ENCODE measurements around the gene IL6R.
"Not testable (repeated sequence)": the region's sequence is repeated elsewhere in the genome, so short reads cannot be mapped to it uniquely, and the experiment has no call there.

Gene IL6R

DNA sequence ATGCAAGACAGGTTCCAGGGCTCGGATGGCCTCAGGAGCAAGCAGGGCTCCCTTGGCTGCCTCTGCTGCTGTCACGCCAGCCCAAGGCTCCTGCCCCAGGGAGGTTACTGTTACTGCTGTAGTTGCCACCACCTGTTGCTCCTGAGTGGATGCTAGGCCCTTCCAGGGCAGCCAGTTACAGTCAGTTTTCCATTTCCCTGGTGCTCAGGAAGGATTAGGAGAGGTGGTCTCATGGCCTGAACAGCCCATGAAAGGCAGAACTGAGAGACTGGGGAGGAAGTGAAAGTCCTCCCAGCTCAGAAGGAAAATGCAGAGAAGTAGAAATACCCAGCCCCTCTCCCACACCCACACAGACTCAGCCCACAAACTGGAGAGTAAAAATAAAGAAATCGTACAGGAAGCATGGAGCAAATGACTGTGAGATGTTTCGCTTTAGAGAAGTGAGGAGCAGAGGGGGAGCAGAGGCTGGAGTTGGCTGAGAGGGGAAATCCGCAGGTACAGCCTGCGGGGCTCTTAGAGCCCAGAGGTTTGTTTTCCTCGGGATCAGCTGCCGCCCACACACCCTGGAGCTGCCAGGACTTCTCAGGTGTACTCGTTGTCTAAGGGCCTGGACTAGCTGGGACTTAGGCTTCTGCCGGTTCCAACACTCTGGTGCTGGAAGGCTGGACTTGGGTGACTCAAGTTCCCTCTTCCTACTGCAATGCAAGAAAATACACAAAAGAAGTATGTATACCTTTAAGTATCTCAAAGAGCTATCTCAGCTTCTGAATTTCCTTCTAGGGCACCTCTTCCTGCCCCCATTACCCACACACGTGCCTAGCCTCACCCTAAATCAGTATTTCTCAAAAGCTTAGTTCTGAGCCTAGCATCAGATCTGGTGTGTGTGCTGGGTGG is 2.3 kb downstream of the IL6R start:
- no peak for DNase-seq

GRCh38 chr1:154408174-154408777 is 3.1 kb downstream of the IL6R start:
- no peak for DNase-seq

DNA sequence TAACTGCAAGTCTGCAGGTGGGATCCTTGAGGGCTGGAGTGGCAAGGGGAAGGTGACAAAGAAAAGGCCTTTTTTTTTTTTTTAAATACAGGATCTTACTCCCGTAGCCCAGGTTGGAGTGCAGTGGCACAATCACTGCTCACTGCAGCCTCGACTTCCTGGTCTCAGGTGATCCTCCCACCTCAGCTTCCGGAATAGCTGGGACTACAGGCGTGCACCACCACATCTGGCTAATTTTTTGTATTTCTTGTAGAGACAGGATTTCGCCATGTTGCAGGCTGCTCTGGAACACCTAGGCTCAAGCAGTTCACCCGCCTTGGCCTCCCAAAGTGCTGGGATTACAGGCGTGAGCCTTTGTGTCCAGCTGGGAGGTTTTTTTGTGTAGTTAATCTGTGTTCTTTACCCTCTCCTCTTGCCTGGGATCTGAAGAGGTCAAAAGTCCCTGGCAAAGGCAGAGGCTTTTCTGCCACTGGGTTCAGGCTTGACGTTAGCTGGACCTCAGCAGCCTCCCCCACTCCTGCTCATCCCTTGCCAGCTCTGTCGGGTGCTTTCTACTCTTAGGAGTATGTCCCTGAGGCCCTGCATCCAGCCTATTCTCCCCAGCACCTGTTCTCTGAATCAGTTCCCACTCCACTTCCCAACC is 5.2 kb downstream of the IL6R start:
- DNase-seq, result no peak

- no peak for DNase-seq
Observed at GRCh38 chr1:154411525-154411924, 6.4 kb downstream of the IL6R start.

DNA sequence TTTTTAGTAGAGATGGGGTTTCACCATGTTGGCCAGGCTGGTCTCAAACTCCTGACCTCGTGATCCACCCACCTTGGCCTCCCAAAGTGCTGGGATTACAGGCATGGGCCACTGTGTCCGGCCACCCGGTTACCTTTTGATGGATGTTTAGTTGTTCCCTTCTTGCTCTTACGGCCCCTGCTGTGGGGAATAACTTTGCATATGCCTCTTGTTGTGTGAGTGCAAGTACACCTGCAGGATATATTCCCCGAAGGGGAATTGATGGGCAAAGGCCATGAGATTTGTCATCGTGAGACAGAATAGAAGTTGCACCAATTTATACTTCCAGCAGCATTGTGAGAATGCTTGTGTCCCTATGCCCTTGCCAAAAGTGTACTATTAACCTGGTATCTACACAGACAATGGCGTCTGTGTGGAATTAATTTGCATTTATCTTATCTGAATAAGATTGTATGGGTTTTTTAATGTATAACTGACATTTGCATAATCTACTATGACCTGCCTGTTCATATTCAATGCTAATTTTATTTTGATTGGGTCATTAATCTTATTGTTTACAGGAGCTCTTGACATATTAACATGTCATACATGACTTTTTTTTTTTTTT is 8.1 kb downstream of the IL6R start:
- no peak for DNase-seq

- no peak for DNase-seq
Observed at GRCh38 chr1:154414606-154415005, 9.5 kb downstream of the IL6R start.

DNA sequence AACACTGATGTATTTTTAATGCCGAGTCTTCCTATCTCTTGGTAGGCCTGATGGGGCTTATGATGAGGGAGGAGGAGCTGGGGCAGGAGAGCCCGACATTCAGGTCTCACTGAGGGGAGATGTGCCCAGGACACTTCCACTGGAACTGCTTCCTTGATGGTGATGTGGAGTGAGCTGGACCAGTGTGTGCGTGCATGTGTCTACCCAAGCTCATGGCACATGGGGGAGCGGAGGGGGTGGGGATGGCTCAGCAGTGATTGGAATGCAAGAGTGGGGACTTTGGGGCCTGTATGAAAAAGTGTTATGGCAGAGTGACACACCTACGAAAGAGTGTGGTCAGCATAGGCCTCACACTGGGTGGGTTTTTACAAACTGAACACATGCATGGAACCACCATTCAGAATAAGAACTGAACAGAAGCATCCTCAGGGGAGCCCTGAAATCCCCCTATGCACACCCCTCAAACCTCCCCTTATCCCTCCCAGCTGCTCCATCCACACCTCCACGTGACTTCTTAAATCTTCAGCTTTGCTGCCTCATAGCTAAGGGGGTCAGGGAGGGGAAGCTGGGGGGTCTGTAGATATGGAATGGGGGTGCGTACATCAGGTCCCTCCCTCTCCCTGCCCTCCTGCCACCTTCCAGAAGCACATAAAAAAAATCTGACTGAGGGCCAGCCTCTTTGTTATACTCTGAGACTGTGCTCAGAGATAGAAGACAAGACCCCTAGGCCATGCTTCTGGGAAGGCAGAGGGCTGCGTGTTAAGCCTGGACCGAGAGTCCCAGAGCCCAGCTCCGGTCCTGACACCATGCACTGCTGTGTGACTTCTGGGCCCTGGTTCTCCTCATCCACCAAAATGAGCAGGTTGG is 11.6 kb downstream of the IL6R start:
- no peak for DNase-seq

- no peak for DNase-seq
Observed at GRCh38 chr1:154417338-154417608, 12.1 kb downstream of the IL6R start.

DNA sequence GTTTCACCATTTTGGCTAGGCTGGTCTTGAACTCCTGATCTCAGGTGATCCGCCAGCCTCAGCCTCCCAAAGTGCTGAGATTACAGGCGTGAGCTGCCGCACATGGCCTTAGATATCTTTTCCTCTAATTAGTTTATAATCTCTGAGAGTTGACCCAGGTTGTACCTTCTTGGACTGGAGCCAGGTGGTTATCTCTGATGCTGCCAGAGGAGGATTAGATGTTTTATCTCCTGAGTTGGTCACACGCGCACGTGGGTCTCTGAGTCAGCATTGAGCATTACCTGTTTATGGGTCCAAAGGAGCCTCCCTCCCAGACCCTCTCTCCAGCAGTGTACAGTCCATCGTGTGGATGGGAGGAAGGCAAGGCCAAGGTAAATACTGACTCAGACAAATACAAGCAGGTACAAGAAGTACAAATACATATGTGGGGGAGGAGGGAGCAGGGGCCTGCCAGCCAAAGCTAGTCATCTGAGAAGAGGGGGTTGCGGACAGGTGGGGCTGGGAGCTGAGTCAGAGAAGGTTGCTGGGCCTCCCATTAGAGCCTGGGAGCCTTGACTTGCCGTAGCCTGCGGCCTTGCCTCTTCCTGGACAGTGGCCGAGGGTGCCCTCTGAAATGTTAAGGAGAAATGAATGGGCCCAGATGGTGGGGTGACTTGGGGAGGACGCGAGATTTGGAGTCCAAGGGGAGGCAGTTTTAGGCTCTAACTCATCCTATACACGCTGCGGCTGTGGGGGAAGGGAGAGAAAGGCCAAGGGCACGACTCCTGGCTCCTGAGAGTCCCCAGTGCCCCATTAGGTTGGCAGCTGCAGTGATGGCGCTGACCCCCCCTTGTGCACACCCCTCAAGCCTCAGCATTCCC is 13.1 kb downstream of the IL6R start:
- no peak for DNase-seq

- no peak for DNase-seq
Observed at GRCh38 chr1:154418923-154419619, 13.9 kb downstream of the IL6R start.

DNA sequence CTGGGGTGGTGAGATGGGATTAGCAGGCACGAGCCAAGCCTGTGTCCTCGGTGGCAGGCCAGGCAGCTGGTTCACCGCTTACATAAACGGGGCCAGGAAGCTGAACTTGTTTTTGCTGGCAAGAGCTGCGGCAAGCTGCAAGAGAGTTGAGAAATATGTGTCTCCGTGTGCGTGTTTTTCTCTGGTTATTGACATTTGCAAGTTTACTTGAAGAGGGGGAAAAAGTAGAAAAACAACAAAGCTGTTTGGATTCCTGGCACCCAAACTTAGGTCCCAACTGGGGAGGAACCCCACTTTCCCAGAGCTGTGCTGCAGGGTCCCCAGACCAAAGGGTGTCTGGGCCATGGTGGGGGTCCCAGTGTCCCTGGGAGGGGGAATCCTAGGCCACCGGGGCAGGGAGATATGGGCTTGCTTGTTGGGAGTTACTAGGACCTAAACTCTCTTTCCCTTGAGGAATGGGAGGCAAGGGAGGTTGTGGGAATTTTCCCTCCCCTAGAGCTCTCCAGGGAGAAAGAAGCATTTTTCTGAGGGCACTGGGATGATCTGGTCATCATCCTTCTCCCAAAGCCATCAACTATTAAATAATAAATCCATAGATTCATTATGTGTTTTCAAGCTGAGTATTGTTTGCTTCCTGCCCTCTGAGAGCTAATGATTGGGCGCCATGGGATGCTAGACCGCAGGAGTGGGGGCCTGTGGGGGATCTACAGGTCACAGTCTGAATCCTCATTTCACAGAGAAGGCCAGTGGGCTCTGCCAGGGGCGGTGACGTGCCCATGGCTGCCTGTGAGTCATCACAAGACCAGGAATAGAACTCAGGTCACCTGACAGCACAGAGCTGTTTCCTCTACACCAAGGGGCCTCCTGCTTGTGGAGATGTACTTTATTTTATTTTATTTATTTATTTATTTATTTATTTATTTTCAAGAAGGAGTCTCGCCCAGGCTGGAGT is 14.8 kb downstream of the IL6R start:
- DNase-seq, result no peak

GRCh38 chr1:154420961-154421924 is 16.1 kb downstream of the IL6R start:
- no peak for DNase-seq

- not testable (repeated sequence) for DNase-seq
Observed at GRCh38 chr1:154422049-154422448, 16.9 kb downstream of the IL6R start.

DNA sequence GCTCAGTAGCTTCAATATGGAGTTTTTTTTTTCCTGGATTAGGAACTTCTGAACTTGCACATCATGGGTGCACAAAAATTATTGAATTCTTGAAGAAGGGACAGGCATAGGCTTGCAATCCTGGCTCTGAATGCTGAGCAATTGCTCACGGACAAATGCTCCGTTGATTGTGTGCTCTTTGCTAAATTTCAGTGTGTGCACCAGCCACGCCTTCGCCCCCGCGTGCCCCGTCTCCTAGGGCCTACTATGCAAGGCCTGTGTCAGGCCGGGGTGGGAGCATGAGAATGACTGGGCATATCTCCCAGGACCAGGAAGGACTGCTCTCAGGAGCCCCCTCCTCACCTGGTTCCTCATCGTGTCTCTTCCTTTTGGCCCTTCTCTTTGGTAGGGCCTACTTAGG is 17.4 kb downstream of the IL6R start:
- no peak for DNase-seq

- no peak for DNase-seq
Observed at GRCh38 chr1:154423304-154423987, 18.3 kb downstream of the IL6R start.

DNA sequence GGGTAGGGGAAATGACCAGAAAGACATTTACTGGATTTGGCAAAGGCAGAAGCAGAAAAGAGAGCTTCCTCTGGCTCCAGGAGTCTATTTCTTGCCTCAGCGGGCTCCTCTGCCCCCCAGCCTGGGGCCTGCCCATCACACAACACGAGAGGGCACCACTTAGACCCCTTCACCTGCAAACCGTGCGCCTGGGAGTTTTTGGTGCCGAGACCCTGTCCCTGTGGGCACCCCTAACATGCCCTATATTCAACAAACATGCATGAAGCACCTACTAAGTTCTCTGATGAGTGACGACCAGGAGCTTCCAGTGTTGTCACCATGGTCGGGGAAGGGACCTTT is 18.8 kb downstream of the IL6R start:
- no peak for DNase-seq

GRCh38 chr1:154425172-154425571 is 20.0 kb downstream of the IL6R start:
- no peak for DNase-seq
